Muscle layer of duodenum (tissue), 2 donors: ENCODE results near the gene RALGAPA2.

Source experiments
- H3K27ac ChIP-seq: one replicate; pipeline ENCODE4 v1.7.0; 2013; ENCODE audit warnings: mild to moderate bottlenecking, low read length
- H3K27me3 ChIP-seq: one replicate; pipeline ENCODE4 v1.7.0; 2013; ENCODE audit warnings: low read depth, mild to moderate bottlenecking, control low read depth, low read length
- H3K36me3 ChIP-seq, 2 donors: one replicate each; pipeline ENCODE4 v1.7.0; 2013; ENCODE audit warnings: low read length in 2 of 2, control low read depth in 1 of 2, mild to moderate bottlenecking in 1 of 2; ENCODE audit not compliant: insufficient read depth in 2 of 2, control insufficient read depth in 1 of 2
- H3K4me1 ChIP-seq, 2 donors: one replicate each; pipeline ENCODE4 v1.7.0; 2013; ENCODE audit warnings: low read length in 2 of 2, mild to moderate bottlenecking in 2 of 2, control low read depth in 1 of 2, moderate library complexity in 1 of 2; ENCODE audit not compliant: insufficient read depth in 2 of 2, control insufficient read depth in 1 of 2
- H3K4me3 ChIP-seq, 2 donors: one replicate each; pipeline ENCODE4 v1.7.0; 2013; ENCODE audit warnings: low read length in 2 of 2, low read depth in 1 of 2, mild to moderate bottlenecking in 1 of 2
- H3K9me3 ChIP-seq, 2 donors: one replicate each; pipeline ENCODE4 v1.7.0; 2013; ENCODE audit warnings: low read length in 2 of 2, control low read depth in 1 of 2, mild to moderate bottlenecking in 1 of 2; ENCODE audit not compliant: control insufficient read depth in 1 of 2
- donor health status: healthy.

The RALGAPA2 gene

DNA sequence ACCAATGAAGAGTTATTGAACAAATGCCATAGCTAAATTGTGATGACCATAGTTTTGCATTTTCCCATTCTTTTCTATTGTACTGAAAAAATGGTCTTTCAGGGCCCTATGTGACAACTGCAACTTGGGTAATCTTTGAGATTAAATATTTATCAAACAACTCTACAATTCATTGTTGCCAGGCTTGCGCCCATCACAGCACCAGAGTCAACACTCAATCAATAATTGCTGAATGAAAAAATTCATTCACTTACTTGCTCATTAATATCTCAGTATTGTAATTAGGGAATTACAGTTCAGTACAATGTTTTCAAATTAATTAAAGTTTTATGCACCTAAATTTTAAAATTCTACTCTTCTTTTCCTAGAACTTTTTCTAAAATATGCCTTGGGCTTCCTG is 7.7 kb upstream of the RALGAPA2 start:
- Histone ChIP-seq H3K4me3 (no peak overlapping the region), H3K4me1 (no peaks in the 10 kb centered on the region), H3K36me3 (no peaks in the 10 kb centered on the region), H3K9me3 (no peaks in the 10 kb centered on the region), H3K27ac (no peak overlapping the region), H3K27me3 (no peaks in the 10 kb centered on the region)

DNA sequence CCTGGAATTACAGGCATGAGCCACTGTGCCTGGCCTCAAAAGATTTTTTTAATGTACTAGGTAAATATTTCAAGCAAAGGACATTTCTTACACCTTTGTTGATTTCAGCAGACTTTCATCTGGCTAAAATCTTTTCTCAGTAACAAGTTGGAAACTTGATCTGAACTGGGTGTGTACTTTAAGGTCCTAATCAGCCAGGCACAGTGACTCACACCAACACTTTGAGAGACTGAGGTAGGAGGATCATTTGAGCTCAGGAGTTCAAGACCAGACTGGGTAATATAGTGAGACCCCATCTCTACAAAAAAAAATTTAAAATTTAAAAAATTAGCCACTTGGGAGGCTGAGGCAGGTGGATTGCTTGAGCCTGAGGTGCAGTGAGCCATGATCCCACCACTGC is 7.0 kb upstream of the RALGAPA2 start:
- Histone ChIP-seq H3K27ac (no peak overlapping the region), H3K4me3 (no peak overlapping the region), H3K9me3 (no peaks in the 10 kb centered on the region), H3K4me1 (no peaks in the 10 kb centered on the region), H3K36me3 (no peaks in the 10 kb centered on the region), H3K27me3 (no peaks in the 10 kb centered on the region)

DNA sequence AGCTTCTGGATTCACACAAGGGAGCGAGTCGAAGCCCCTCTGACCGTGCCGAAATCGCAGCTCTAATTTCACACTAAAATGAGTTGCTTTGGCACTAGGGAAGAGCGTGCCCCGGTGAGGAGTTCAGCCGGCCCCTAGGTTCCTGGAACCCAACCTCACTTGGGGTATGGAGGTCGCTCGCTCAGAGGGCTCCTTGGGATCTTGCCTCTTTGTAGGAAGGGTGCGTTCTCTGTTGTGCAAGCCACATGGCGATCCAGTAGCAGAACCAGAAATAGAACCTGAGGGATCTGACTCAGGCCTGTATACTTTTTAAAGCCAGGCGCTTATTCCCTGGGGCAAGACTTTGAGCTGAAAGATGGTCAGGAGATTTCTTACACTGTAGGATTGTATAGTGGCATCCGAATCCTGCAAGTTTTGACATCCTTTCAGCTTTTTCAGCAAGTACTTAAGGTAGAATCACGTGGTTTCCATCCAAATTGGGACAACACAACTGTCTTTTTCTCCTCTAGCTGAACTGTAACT is 861 bp upstream of the RALGAPA2 start:
- H3K27me3 ChIP-seq, result no peaks in the 10 kb centered on the region
- H3K27ac ChIP-seq, result peak overlapping the region; percentile 45
- H3K4me3 ChIP-seq, result peak overlapping the region; percentile 72 to 92
- H3K9me3 ChIP-seq, result no peaks in the 10 kb centered on the region
- no peaks in the 10 kb centered on the region for H3K36me3 ChIP-seq
- H3K4me1 ChIP-seq, result peaks cover 10 to 11% of the 10 kb centered on the region in 2 donors

DNA sequence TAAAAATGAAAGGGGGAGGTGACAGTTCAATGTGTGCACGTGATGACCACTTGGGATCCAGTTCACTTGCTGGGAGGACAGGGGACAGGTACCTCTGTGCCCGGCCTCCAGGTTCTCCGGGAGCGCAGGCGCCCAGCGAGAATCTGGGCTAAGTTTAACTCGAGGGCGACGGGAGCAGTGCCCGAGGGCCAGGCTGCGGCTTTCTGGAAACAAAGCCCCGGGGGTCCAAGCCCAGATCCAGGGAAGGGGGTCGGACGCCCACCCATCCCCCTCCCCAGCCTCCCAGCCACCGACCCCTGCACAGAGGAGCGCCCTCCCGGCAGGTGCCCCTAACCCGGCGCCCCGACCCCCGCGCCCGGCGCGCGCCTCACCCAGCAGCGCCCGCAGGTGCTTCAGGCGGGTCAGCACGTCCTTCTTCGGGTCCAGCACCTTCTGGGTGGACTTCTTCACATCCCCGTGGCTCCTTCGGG is 405 bp downstream of the RALGAPA2 start:
- Histone ChIP-seq H3K27ac (peak overlapping the region; percentile 78), H3K36me3 (no peaks in the 10 kb centered on the region), H3K4me1 (peaks cover 10 to 11% of the 10 kb centered on the region in 2 donors), H3K27me3 (no peaks in the 10 kb centered on the region), H3K4me3 (peak overlapping the region; percentile 60 to 92), H3K9me3 (no peaks in the 10 kb centered on the region)

DNA sequence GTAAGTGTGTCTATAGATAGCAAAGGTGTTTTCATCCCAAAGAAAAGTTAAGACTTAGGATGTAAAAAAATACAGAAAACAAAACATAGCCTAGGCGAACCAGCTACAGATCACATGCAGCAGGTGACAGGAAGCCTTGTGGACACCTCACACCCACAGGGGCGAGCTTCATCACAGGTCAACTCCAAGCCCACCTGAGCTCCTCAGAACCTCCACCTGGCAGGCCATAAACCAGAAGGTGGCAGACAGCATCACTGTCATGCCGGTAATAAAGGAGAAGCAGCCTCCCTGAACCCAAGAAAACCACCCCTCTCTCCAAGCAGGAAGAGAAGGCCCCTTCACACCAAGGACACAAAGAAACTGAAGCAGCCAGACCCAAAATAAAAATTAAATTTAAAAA is 1.0 kb downstream of the RALGAPA2 start:
- Histone ChIP-seq H3K36me3 (no peaks in the 10 kb centered on the region), H3K9me3 (no peaks in the 10 kb centered on the region), H3K4me3 (peak overlapping the region; percentile 60 to 92), H3K4me1 (peaks cover 11 to 14% of the 10 kb centered on the region in 2 donors), H3K27ac (peak overlapping the region; percentile 78), H3K27me3 (no peaks in the 10 kb centered on the region)

DNA sequence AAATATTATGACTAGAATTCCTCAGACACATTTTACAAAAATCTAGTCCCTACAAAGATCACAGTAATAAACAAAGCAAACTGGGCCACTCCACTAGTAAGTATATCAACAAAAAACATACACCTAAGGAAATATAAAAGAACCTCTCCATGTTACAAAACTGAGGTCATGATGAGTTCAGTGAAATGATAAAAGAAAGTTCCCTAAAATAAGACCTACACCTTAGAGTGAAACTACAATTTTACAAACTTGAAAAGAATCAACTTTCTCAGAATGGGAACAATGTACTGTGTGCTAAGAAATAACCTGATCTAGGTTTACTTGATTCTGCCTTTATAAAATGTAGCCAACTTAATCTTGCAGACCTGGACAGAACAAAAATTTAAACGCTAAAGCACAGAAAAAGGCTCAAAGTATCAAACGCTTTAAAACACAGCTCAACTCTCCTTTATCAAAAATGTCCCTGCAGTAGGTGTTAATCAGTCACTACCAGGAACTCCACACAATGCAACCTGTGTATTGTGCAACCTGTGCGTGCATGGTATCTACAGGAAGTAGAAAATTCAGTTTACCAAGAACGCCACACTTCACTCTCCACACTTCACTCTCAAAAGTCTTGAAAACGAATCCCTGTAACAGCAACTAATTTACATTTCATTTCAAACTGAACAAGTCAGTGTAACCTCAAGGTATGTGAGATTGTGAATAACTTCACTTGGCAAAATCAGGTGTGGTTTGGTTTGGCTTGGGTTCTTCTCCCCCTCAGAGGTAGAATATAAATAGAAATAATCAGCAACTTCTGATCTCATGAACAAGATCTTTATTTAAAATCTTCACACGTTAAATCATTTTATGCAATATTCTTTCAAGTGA is 1.8 kb downstream of the RALGAPA2 start:
- peak overlapping the region; percentile 60 to 92 for H3K4me3 ChIP-seq
- H3K27me3 ChIP-seq, result no peaks in the 10 kb centered on the region
- no peaks in the 10 kb centered on the region for H3K9me3 ChIP-seq
- H3K27ac ChIP-seq, result peak overlapping the region; percentile 78
- H3K36me3 ChIP-seq, result no peaks in the 10 kb centered on the region
- peaks cover 11 to 14% of the 10 kb centered on the region in 2 donors for H3K4me1 ChIP-seq

DNA sequence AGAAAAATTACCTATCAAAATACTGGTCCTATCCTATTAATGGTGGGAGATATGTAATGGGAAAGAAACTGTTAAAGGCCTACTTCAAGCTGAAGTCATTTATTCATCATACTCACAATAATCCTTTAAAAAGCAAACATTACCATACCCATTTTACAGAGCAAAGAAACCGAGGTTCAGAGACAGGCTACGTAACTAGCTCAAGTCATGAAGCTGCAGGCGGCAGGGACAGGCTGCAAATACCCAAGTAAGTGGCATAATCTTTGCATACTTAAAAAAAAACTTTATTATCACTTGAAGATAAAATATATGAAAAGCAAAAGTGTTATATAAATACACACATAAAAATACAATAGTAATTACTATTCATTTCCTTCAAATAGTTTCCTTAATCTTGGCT is 2.6 kb downstream of the RALGAPA2 start:
- Histone ChIP-seq H3K4me1 (peaks cover 11 to 14% of the 10 kb centered on the region in 2 donors), H3K4me3 (peak overlapping the region in 1 of 2 donors; percentile 60), H3K27ac (peak overlapping the region; percentile 78), H3K36me3 (no peaks in the 10 kb centered on the region), H3K27me3 (no peaks in the 10 kb centered on the region), H3K9me3 (no peaks in the 10 kb centered on the region)

DNA sequence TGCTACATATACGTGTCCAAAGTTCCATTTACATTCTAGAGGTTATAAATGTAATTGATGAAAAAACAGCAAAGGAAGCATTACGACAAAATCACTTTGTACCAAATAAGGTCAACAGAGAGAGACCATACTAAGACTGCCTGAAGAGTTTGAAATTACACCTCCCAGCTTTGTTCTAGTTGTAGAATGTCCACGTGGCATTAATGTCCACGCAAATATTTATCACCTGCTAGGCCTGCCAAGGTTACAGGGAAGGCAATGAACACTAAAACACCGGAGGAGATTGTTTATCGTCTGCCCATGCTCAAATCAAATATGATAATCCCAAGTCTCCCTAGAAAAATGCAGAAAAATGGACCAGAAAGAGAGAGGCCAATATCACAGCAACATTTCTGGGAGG is 6.2 kb downstream of the RALGAPA2 start:
- H3K27me3 ChIP-seq, result no peaks in the 10 kb centered on the region
- H3K9me3 ChIP-seq, result no peaks in the 10 kb centered on the region
- H3K27ac ChIP-seq, result no peak overlapping the region
- no peak overlapping the region for H3K4me3 ChIP-seq
- H3K36me3 ChIP-seq, result no peaks in the 10 kb centered on the region
- H3K4me1 ChIP-seq, result peaks cover 3 to 13% of the 10 kb centered on the region in 2 donors

DNA sequence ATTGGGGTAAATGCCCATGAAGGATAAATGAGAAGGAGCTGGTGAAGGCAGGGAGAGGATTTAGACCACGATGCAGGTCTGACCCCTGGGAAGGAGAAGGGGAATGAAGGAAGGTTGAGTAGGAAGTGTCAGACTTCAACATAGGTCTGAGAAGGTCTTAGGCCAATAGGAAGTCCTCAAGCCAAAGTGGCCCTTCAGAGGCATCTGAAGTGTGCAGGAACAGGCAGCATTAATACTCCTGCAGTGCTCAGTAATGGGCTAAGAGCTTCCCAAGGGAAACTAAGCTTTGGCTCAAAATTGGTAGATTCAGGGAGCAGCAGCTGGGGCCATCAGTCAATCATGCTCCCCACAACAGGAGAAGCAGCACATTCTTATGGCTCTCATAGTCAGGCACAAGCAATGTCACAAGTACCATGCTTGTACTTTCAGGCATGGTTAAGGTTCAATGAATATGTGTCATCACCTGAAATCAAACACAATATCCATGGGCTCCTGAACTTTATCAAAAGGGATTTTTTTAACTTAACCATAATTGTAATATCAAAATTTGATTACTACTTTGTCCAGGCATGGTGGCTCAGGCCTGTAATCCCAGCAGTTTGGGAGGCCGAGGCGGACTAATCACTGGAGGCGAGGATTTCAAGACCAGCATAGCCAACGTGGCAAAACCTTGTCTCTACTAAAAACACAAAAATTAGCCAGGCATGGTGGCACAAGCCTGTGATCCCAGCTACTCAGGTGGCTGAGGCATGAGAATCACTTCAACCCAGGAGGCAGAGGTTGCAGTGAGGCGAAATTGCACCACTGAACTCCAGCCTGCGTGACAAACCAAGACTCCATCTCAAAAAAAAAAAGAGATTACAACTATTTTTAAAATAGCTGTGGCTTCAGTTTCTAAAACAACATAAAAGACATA is 9.9 kb downstream of the RALGAPA2 start:
- no peak overlapping the region for H3K4me3 ChIP-seq
- H3K36me3 ChIP-seq, result no peaks in the 10 kb centered on the region
- no peaks in the 10 kb centered on the region for H3K9me3 ChIP-seq
- no peak overlapping the region for H3K27ac ChIP-seq
- no peaks in the 10 kb centered on the region for H3K27me3 ChIP-seq
- H3K4me1 ChIP-seq, result peaks cover 0 to 7% of the 10 kb centered on the region in 2 donors

DNA sequence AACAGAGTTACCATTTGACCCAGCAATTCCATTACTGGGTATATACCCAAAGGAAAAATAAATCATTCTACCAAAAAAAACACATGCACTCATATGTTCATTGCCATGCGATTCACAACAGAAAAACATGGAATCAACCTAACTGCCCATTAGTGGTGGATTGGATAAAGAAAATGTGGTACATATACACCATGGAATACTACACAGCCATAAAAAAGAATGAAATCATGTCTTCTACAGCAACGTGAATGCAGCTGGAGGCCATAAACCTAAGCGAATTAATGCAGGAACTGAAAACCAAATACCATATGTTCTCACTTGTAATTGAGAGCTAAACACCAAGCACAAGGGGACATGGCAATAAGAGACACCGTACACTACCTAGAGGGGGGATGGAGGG is 12.5 kb downstream of the RALGAPA2 start:
- H3K4me3 ChIP-seq, result no peak overlapping the region
- peaks cover 4 to 7% of the 10 kb centered on the region in 2 donors for H3K4me1 ChIP-seq
- no peaks in the 10 kb centered on the region for H3K9me3 ChIP-seq
- H3K36me3 ChIP-seq, result no peaks in the 10 kb centered on the region
- no peak overlapping the region for H3K27ac ChIP-seq
- H3K27me3 ChIP-seq, result no peaks in the 10 kb centered on the region

DNA sequence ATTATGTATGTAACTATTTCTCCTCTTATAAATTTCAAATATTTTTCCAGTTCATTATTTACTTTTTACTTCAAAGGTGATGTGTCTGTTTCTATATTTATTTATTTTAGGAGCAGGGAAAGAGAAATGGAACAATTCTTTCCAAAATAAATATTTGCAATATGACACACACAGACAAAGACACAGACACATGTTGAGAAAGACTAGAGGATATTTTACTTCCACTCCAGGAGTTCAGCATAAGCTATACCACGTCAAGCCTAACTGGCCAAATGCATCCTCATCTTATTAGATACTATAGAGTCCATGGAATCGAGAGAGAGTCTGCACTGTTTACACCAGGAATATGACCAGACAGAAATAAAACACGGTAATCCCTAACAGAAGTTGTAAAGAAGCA is 13.3 kb downstream of the RALGAPA2 start:
- Histone ChIP-seq H3K4me1 (peaks cover 4 to 7% of the 10 kb centered on the region in 2 donors), H3K4me3 (no peak overlapping the region), H3K9me3 (no peaks in the 10 kb centered on the region), H3K36me3 (no peaks in the 10 kb centered on the region), H3K27me3 (no peaks in the 10 kb centered on the region), H3K27ac (no peak overlapping the region)
